Measurements from ENCODE around the gene PLEKHA1.

PLEKHA1 gene

GRCh38 chr10:122474131-122474818 lies 99.8 kb downstream of the PLEKHA1 start:
- no peak for TF ChIP-seq CTCF (IDR thresholded peaks at IDR 0.05; ENCODE audit: insufficient read depth, low read length, missing control alignments)
- CTCF ChIA-PET, result interaction anchor here (0.7 to 1.7 kb wide), 3 partner anchors 10 to 91 kb away, joined by 3 to 4 read pairs (median 3); no protein-coding TSS in a partner anchor
- no peak for DNase-seq (ENCODE audit: low read depth, low spot score)
- POLR2A ChIA-PET, result no interaction called here
- no peak overlapping the region for H3K4me3 ChIP-seq (ENCODE audit: low read depth, low read length)

GRCh38 chr10:122475100-122475499 lies 100.6 kb downstream of the PLEKHA1 start:
- no peak for DNase-seq (ENCODE audit: low read depth, low spot score)
- no peak overlapping the region for H3K4me3 ChIP-seq (ENCODE audit: low read depth, low read length)
- CTCF ChIA-PET, result no interaction called here
- TF ChIP-seq CTCF (IDR thresholded peaks at IDR 0.05; ENCODE audit: insufficient read depth, low read length, missing control alignments), result no peak
- POLR2A ChIA-PET, result no interaction called here

GRCh38 chr10:122475591-122476332 lies 101.3 kb downstream of the PLEKHA1 start:
- POLR2A ChIA-PET, result no interaction called here

GRCh38 chr10:122476333-122476695 lies 101.8 kb downstream of the PLEKHA1 start:
- ChIA-PET CTCF (interaction anchor here (1.3 kb wide), 1 partner anchor 89 kb away, joined by 4 read pairs; no protein-coding TSS in a partner anchor), POLR2A (no interaction called here)
- no peak for TF ChIP-seq CTCF (IDR thresholded peaks at IDR 0.05; ENCODE audit: insufficient read depth, low read length, missing control alignments)
- no peak overlapping the region for H3K4me3 ChIP-seq (ENCODE audit: low read depth, low read length)
- no peak for DNase-seq (ENCODE audit: low read depth, low spot score)

More at GRCh38 chr10:122475591-122476332, 101.3 kb downstream of the PLEKHA1 start:
- no peak for TF ChIP-seq CTCF (IDR thresholded peaks at IDR 0.05; ENCODE audit: insufficient read depth, low read length, missing control alignments)
- H3K4me3 ChIP-seq (ENCODE audit: low read depth, low read length), result no peak overlapping the region
- no peak for DNase-seq (ENCODE audit: low read depth, low spot score)
- CTCF ChIA-PET, result interaction anchor here (1.3 kb wide), 1 partner anchor 90 kb away, joined by 4 read pairs; no protein-coding TSS in a partner anchor

- POLR2A ChIA-PET, result no interaction called here
- no peak for TF ChIP-seq CTCF (IDR thresholded peaks at IDR 0.05; ENCODE audit: insufficient read depth, low read length, missing control alignments)
- CTCF ChIA-PET, result interaction anchor here (1.0 kb wide), 1 partner anchor 13 kb away, joined by 3 read pairs; no protein-coding TSS in a partner anchor
- no peak for DNase-seq (ENCODE audit: low read depth, low spot score)
- H3K4me3 ChIP-seq (ENCODE audit: low read depth, low read length), result no peak overlapping the region
Observed at GRCh38 chr10:122477436-122477835, 102.9 kb downstream of the PLEKHA1 start.

- H3K4me3 ChIP-seq (ENCODE audit: low read depth, low read length), result no peak overlapping the region
- ChIA-PET CTCF (interaction anchor here (0.8 kb wide), 1 partner anchor 10 kb away, joined by 3 read pairs; no protein-coding TSS in a partner anchor), POLR2A (no interaction called here)
- no peak for DNase-seq (ENCODE audit: low read depth, low spot score)
- TF ChIP-seq CTCF (IDR thresholded peaks at IDR 0.05; ENCODE audit: insufficient read depth, low read length, missing control alignments), result no peak
Observed at GRCh38 chr10:122478971-122479370, 104.5 kb downstream of the PLEKHA1 start.
